SK-N-SH (cell line): ENCODE data around the gene TTC9B.

Source experiments
- CHD2 ChIP-seq: fragments of 150-350 bp; IDR thresholded peaks from 2 replicates; pipeline ENCODE4 v1.6.1; 2018; ENCODE audit warnings: low read length; ENCODE audit not compliant: partially characterized antibody
- EZH2phosphoT487 ChIP-seq: fragments of 200-600 bp; sonication (generic); IDR thresholded peaks from 2 replicates; pipeline ENCODE4 v1.6.1; 2017; ENCODE audit warnings: low read depth, mixed run types, mild to moderate bottlenecking, antibody characterized with exemption, moderate library complexity, borderline replicate concordance
- FOXM1 ChIP-seq: IDR thresholded peaks from 2 replicates; pipeline ENCODE4 v1.4.0; 2012; ENCODE audit warnings: low read depth, mild to moderate bottlenecking
- MXI1 ChIP-seq: IDR thresholded peaks from 2 replicates; pipeline ENCODE4 v1.6.1; 2012; ENCODE audit warnings: mild to moderate bottlenecking, low read depth, low read length, improper control_type of control experiment
- NRF1 ChIP-seq: IDR thresholded peaks from 2 replicates; pipeline ENCODE4 v1.6.1; 2012; ENCODE audit warnings: low read depth, mild to moderate bottlenecking, low read length
- POLR2AphosphoS5 ChIP-seq: IDR thresholded peaks from 2 replicates; pipeline ENCODE4 v1.6.1; 2012; ENCODE audit warnings: low read depth, low read length
- RCOR1 ChIP-seq: fragments of 150-350 bp; IDR thresholded peaks from 2 replicates; pipeline ENCODE4 v1.6.1; 2017; ENCODE audit warnings: antibody characterized with exemption, low read length
- RFX5 ChIP-seq: IDR thresholded peaks from 2 replicates; pipeline ENCODE4 v1.6.1; 2012; ENCODE audit warnings: mild to moderate bottlenecking, improper control_type of control experiment, low read length
- TEAD4 ChIP-seq: IDR thresholded peaks from 2 replicates; pipeline ENCODE4 v1.4.0; 2012; ENCODE audit warnings: mild to moderate bottlenecking, borderline replicate concordance; ENCODE audit not compliant: insufficient read depth
- TF ChIP-seq, protein P1 (sequence below): IDR thresholded peaks from 2 replicates; pipeline ENCODE4 v1.4.0; 2012; ENCODE audit warnings: low read depth
- TF ChIP-seq, protein P2 (sequence below): fragments of 200-600 bp; sonication (generic); IDR thresholded peaks from 2 replicates; pipeline ENCODE4 v1.6.1; 2017; ENCODE audit warnings: antibody characterized with exemption, mild to moderate bottlenecking, moderate library complexity
- TF ChIP-seq, protein P3 (sequence below): fragments of 150-350 bp; IDR thresholded peaks from 2 replicates; pipeline ENCODE4 v1.6.1; 2016; ENCODE audit warnings: mild to moderate bottlenecking, low read depth, low read length
- TF ChIP-seq, protein P4 (sequence below): fragments of 150-350 bp; IDR thresholded peaks from 2 replicates; pipeline ENCODE4 v1.6.1; 2017; ENCODE audit warnings: antibody characterized with exemption, low read length, low read depth, borderline replicate concordance
- TF ChIP-seq, protein P5 (sequence below): IDR thresholded peaks from 2 replicates; pipeline ENCODE4 v1.6.1; 2012; ENCODE audit warnings: mild to moderate bottlenecking, low read depth, low read length, moderate library complexity

DNA sequence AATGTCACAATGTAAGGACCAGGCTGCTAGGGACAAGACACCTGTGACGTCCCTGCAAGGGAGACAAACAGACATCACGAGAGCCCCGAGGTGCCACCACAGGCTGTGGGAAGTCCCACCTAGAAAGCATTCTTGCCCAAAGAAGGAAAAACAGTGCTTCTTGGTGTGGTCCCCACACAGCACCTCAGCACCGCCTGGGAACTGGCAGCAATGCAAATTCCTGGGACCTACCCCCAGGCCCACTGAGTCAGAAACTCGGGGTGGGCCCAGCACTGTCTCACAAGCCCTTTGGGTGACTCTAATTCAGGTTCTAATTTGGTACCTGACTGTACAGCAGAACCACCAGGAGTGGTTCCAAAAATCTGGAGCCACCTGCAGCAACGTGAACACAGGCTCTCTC is 22.1 kb upstream of the TTC9B start:
- TF ChIP-seq FOXM1 (no peak), EZH2phosphoT487 (no peak), TEAD4 (no peak), NRF1 (no peak), CHD2 (no peak), RFX5 (no peak), MXI1 (no peak), POLR2AphosphoS5 (no peak), RCOR1 (no peak)
- TF ChIP-seq, protein P1, sequence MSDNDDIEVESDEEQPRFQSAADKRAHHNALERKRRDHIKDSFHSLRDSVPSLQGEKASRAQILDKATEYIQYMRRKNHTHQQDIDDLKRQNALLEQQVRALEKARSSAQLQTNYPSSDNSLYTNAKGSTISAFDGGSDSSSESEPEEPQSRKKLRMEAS = no peak
- TF ChIP-seq, protein P2, sequence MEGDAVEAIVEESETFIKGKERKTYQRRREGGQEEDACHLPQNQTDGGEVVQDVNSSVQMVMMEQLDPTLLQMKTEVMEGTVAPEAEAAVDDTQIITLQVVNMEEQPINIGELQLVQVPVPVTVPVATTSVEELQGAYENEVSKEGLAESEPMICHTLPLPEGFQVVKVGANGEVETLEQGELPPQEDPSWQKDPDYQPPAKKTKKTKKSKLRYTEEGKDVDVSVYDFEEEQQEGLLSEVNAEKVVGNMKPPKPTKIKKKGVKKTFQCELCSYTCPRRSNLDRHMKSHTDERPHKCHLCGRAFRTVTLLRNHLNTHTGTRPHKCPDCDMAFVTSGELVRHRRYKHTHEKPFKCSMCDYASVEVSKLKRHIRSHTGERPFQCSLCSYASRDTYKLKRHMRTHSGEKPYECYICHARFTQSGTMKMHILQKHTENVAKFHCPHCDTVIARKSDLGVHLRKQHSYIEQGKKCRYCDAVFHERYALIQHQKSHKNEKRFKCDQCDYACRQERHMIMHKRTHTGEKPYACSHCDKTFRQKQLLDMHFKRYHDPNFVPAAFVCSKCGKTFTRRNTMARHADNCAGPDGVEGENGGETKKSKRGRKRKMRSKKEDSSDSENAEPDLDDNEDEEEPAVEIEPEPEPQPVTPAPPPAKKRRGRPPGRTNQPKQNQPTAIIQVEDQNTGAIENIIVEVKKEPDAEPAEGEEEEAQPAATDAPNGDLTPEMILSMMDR = no peak
- TF ChIP-seq, protein P3, sequence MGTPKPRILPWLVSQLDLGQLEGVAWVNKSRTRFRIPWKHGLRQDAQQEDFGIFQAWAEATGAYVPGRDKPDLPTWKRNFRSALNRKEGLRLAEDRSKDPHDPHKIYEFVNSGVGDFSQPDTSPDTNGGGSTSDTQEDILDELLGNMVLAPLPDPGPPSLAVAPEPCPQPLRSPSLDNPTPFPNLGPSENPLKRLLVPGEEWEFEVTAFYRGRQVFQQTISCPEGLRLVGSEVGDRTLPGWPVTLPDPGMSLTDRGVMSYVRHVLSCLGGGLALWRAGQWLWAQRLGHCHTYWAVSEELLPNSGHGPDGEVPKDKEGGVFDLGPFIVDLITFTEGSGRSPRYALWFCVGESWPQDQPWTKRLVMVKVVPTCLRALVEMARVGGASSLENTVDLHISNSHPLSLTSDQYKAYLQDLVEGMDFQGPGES = no peak
- TF ChIP-seq, protein P4, sequence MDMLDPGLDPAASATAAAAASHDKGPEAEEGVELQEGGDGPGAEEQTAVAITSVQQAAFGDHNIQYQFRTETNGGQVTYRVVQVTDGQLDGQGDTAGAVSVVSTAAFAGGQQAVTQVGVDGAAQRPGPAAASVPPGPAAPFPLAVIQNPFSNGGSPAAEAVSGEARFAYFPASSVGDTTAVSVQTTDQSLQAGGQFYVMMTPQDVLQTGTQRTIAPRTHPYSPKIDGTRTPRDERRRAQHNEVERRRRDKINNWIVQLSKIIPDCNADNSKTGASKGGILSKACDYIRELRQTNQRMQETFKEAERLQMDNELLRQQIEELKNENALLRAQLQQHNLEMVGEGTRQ = no peak
- TF ChIP-seq, protein P5, sequence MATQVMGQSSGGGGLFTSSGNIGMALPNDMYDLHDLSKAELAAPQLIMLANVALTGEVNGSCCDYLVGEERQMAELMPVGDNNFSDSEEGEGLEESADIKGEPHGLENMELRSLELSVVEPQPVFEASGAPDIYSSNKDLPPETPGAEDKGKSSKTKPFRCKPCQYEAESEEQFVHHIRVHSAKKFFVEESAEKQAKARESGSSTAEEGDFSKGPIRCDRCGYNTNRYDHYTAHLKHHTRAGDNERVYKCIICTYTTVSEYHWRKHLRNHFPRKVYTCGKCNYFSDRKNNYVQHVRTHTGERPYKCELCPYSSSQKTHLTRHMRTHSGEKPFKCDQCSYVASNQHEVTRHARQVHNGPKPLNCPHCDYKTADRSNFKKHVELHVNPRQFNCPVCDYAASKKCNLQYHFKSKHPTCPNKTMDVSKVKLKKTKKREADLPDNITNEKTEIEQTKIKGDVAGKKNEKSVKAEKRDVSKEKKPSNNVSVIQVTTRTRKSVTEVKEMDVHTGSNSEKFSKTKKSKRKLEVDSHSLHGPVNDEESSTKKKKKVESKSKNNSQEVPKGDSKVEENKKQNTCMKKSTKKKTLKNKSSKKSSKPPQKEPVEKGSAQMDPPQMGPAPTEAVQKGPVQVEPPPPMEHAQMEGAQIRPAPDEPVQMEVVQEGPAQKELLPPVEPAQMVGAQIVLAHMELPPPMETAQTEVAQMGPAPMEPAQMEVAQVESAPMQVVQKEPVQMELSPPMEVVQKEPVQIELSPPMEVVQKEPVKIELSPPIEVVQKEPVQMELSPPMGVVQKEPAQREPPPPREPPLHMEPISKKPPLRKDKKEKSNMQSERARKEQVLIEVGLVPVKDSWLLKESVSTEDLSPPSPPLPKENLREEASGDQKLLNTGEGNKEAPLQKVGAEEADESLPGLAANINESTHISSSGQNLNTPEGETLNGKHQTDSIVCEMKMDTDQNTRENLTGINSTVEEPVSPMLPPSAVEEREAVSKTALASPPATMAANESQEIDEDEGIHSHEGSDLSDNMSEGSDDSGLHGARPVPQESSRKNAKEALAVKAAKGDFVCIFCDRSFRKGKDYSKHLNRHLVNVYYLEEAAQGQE = no peak
